ENCODE measurements around the gene EPHA4.

The EPHA4 gene

GRCh38 chr2:221572219-221572820 is at the start of gene EPHA4:
Gene EPHA4 (minus strand): TSS chr2:221572304. CDS start chr2:221572248, 56 bp downstream.
- peak; percentile 66 to 79 (median 67) for DNase-seq (ENCODE audit: low read depth in 3 of 3)

- DNase-seq (ENCODE audit: low read depth in 3 of 3) = no peak
Observed at GRCh38 chr2:221618007-221618406, 45.9 kb upstream of the EPHA4 start.

- no peak for DNase-seq (ENCODE audit: low read depth in 3 of 3)
Observed at GRCh38 chr2:221616561-221616960, 44.5 kb upstream of the EPHA4 start.

- no peak for DNase-seq (ENCODE audit: low read depth in 3 of 3)
Observed at GRCh38 chr2:221614274-221614673, 42.2 kb upstream of the EPHA4 start.

- no peak for DNase-seq (ENCODE audit: low read depth in 3 of 3)
Observed at GRCh38 chr2:221612800-221613199, 40.7 kb upstream of the EPHA4 start.

- DNase-seq (ENCODE audit: low read depth in 3 of 3) = no peak
Observed at GRCh38 chr2:221612161-221612560, 40.1 kb upstream of the EPHA4 start.

GRCh38 chr2:221610675-221611074 is 38.6 kb upstream of the EPHA4 start:
- DNase-seq (ENCODE audit: low read depth in 3 of 3) = no peak

GRCh38 chr2:221610255-221610654 is 38.2 kb upstream of the EPHA4 start:
- no peak for DNase-seq (ENCODE audit: low read depth in 3 of 3)

- DNase-seq (ENCODE audit: low read depth in 3 of 3) = no peak
Observed at GRCh38 chr2:221608442-221608841, 36.3 kb upstream of the EPHA4 start.

GRCh38 chr2:221606424-221606823 is 34.3 kb upstream of the EPHA4 start:
- no peak for DNase-seq (ENCODE audit: low read depth in 3 of 3)

GRCh38 chr2:221605751-221606240 is 33.7 kb upstream of the EPHA4 start:
- DNase-seq (ENCODE audit: low read depth in 3 of 3) = no peak

GRCh38 chr2:221602938-221603337 is 30.8 kb upstream of the EPHA4 start:
- DNase-seq (ENCODE audit: low read depth in 3 of 3) = no peak

- no peak for DNase-seq (ENCODE audit: low read depth in 3 of 3)
Observed at GRCh38 chr2:221601376-221601775, 29.3 kb upstream of the EPHA4 start.

GRCh38 chr2:221600388-221600787 is 28.3 kb upstream of the EPHA4 start:
- no peak for DNase-seq (ENCODE audit: low read depth in 3 of 3)

GRCh38 chr2:221596192-221596591 is 24.1 kb upstream of the EPHA4 start:
- DNase-seq (ENCODE audit: low read depth in 3 of 3) = no peak

- DNase-seq (ENCODE audit: low read depth in 3 of 3) = no peak
Observed at GRCh38 chr2:221590861-221591365, 18.8 kb upstream of the EPHA4 start.

GRCh38 chr2:221589696-221590095 is 17.6 kb upstream of the EPHA4 start:
- DNase-seq (ENCODE audit: low read depth in 3 of 3) = no peak

GRCh38 chr2:221588306-221588985 is 16.3 kb upstream of the EPHA4 start:
- no peak for DNase-seq (ENCODE audit: low read depth in 3 of 3)

GRCh38 chr2:221581986-221582385 is 9.9 kb upstream of the EPHA4 start:
- DNase-seq (ENCODE audit: low read depth in 3 of 3) = no peak

- DNase-seq (ENCODE audit: low read depth in 3 of 3) = no peak
Observed at GRCh38 chr2:221574231-221574570, 2.1 kb upstream of the EPHA4 start.

- peak; percentile 66 to 75 (median 67) for DNase-seq (ENCODE audit: low read depth in 3 of 3)
Observed at GRCh38 chr2:221573430-221574230, 1.5 kb upstream of the EPHA4 start.

- DNase-seq (ENCODE audit: low read depth in 3 of 3) = peak in 1 of 3 experiments; percentile 33
Observed at GRCh38 chr2:221572821-221573429, 821 bp upstream of the EPHA4 start.
